T follicular helper cell (primary cell): Measurements from ENCODE around the gene BUD23.
"Not testable (repeated sequence)": the region's sequence is repeated elsewhere in the genome, so short reads cannot be mapped to it uniquely, and the experiment has no call there.

Source experiments
- DNase-seq: peaks from one replicate; pipeline ENCODE4 v3.0.0-alpha.2; 2020; ENCODE audit warnings: low read depth

Gene BUD23

GRCh38 chr7:73668103-73668885 is 15.1 kb upstream of the BUD23 start:
- no peak for DNase-seq

- no peak for DNase-seq
Measured at GRCh38 chr7:73668886-73669230, 14.5 kb upstream of the BUD23 start.

- DNase-seq = no peak
Measured at GRCh38 chr7:73669288-73669701, 14.1 kb upstream of the BUD23 start.

GRCh38 chr7:73669858-73670385 is 13.5 kb upstream of the BUD23 start:
- no peak for DNase-seq

GRCh38 chr7:73671322-73671661 is 12.1 kb upstream of the BUD23 start:
- DNase-seq = no peak

- no peak for DNase-seq
Measured at GRCh38 chr7:73671857-73672445, 11.4 kb upstream of the BUD23 start.

- DNase-seq = no peak
Measured at GRCh38 chr7:73674468-73675124, 8.8 kb upstream of the BUD23 start.

GRCh38 chr7:73676062-73676461 is 7.3 kb upstream of the BUD23 start:
- DNase-seq = not testable (repeated sequence)

GRCh38 chr7:73678862-73679261 is 4.5 kb upstream of the BUD23 start:
- DNase-seq = no peak

- DNase-seq = no peak
Measured at GRCh38 chr7:73679709-73680108, 3.7 kb upstream of the BUD23 start.

- DNase-seq = no peak
Measured at GRCh38 chr7:73680501-73680900, 2.9 kb upstream of the BUD23 start.

- DNase-seq = no peak
Measured at GRCh38 chr7:73681031-73681430, 2.4 kb upstream of the BUD23 start.

- DNase-seq = no peak
Measured at GRCh38 chr7:73682745-73683055, 697 bp upstream of the BUD23 start.

GRCh38 chr7:73683788-73684693 is 644 bp downstream of the BUD23 start:
- no peak for DNase-seq

GRCh38 chr7:73685311-73685710 is 1.9 kb downstream of the BUD23 start:
- DNase-seq = no peak

- DNase-seq = no peak
Measured at GRCh38 chr7:73688288-73688687, 4.9 kb downstream of the BUD23 start.

- no peak for DNase-seq
Measured at GRCh38 chr7:73690646-73691045, 7.2 kb downstream of the BUD23 start.

GRCh38 chr7:73696372-73696771 is 13.0 kb downstream of the BUD23 start:
- no peak for DNase-seq

GRCh38 chr7:73698410-73698809 is 15.0 kb downstream of the BUD23 start:
- DNase-seq = no peak

GRCh38 chr7:73699370-73700068 is 16.1 kb downstream of the BUD23 start:
- no peak for DNase-seq

- no peak for DNase-seq
Measured at GRCh38 chr7:73700069-73700423, 16.6 kb downstream of the BUD23 start.
